HG03095 (cell line): ENCODE data around the gene PWP2.
"Not testable (repeated sequence)": the region's sequence is repeated elsewhere in the genome, so short reads cannot be mapped to it uniquely, and the experiment has no call there.

Source experiments
- ATAC-seq: cut with Tn5 transposase; IDR thresholded peaks from one replicate; pipeline ENCODE4 v1.9.1; 2021; ENCODE audit warnings: moderate library complexity; ENCODE audit not compliant: unreplicated experiment

Gene PWP2

GRCh38 chr21:44159349-44160297, 52.4 kb downstream of the PWP2 start:
- ATAC-seq, result not testable (repeated sequence)

GRCh38 chr21:44160298-44160672, 53.1 kb downstream of the PWP2 start:
- ATAC-seq, result not testable (repeated sequence)

- ATAC-seq, result not testable (repeated sequence)
Measured at GRCh38 chr21:44160821-44161220, 53.6 kb downstream of the PWP2 start.

- not testable (repeated sequence) for ATAC-seq
Measured at GRCh38 chr21:44163167-44163653, 56.0 kb downstream of the PWP2 start.

- not testable (repeated sequence) for ATAC-seq
Measured at GRCh38 chr21:44165933-44166332, 58.7 kb downstream of the PWP2 start.

- not testable (repeated sequence) for ATAC-seq
Measured at GRCh38 chr21:44167527-44167926, 60.3 kb downstream of the PWP2 start.

- ATAC-seq, result not testable (repeated sequence)
Measured at GRCh38 chr21:44170326-44170725, 63.1 kb downstream of the PWP2 start.

- not testable (repeated sequence) for ATAC-seq
Measured at GRCh38 chr21:44170863-44171262, 63.7 kb downstream of the PWP2 start.

GRCh38 chr21:44171962-44172572, 64.9 kb downstream of the PWP2 start:
- ATAC-seq, result not testable (repeated sequence)

- not testable (repeated sequence) for ATAC-seq
Measured at GRCh38 chr21:44172741-44173140, 65.5 kb downstream of the PWP2 start.

- not testable (repeated sequence) for ATAC-seq
Measured at GRCh38 chr21:44175189-44175588, 68.0 kb downstream of the PWP2 start.

- not testable (repeated sequence) for ATAC-seq
Measured at GRCh38 chr21:44176127-44176526, 68.9 kb downstream of the PWP2 start.
